ENCODE results near the gene EHMT1. TPM values are rescaled to one million over a fixed set of nuclear protein-coding genes. Genes with fewer than 3 reads are reported as not detected.

The EHMT1 gene
- total and polyA plus RNA-seq, 2 experiments from 2014 or later: 162 to 177 TPM

DNA sequence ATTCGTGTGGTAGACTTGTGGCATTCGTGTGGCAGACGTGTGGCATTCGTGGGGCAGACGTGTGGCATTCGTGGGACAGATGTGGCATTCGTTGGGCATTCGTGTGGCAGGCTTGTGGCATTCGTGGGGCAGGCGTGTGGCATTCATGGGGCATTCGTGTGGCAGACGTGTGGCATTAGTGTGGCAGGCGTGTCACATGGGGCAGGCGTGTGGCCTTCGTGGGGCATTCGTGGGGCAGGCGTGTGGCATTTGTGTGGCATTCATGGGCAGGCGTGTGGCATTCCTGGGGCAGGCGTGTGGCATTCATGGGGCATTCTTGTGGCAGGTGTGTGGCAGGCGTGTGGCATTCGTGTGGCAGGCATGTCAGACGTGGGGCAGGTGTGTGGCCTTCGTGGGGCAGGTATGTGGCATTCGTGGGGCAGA lies 106.0 kb downstream of the EHMT1 start:
- Mint-ChIP-seq H3K4me1 (peaks cover 38% of the 10 kb centered on the region), H3K4me3 (no peak overlapping the region), H3K27ac (peak overlapping the region; percentile 39; the same call in 1 of the 2 replicates), H3K9me3 (peaks cover 24% of the 10 kb centered on the region), H3K27me3 (ENCODE audit: insufficient read depth, low read depth, poor library complexity) (peaks cover 35% of the 10 kb centered on the region), H3K36me3 (ENCODE audit: low read depth) (peaks cover 78% of the 10 kb centered on the region)
- Histone ChIP-seq H3K36me3 (ENCODE audit: insufficient read depth) (peaks cover 15% of the 10 kb centered on the region), H3K27me3 (ENCODE audit: insufficient read depth) (no peaks in the 10 kb centered on the region), H3K9me2 (ENCODE audit: insufficient read depth) (no peaks in the 10 kb centered on the region), H4K20me1 (replicated peaks; ENCODE audit: insufficient read depth) (peaks cover 14% of the 10 kb centered on the region), H3K4me3 (no peak overlapping the region), H3K4me1 (ENCODE audit: insufficient read depth) (peaks cover 7% of the 10 kb centered on the region; the same call in 1 of the 2 replicates), H3F3A (replicated peaks; ENCODE audit: low read depth) (peaks cover 19% of the 10 kb centered on the region), H2AFZ (no peak overlapping the region), H3K79me2 (replicated peaks; ENCODE audit: insufficient read depth) (peaks cover 70% of the 10 kb centered on the region), H3K27ac (ENCODE audit: low read depth) (no peak overlapping the region), H3K4me2 (no peak overlapping the region)
- no peak for TF ChIP-seq STAT1 (IDR thresholded peaks at IDR 0.05; ENCODE audit: unreplicated experiment)
- TF ChIP-seq, protein P1, sequence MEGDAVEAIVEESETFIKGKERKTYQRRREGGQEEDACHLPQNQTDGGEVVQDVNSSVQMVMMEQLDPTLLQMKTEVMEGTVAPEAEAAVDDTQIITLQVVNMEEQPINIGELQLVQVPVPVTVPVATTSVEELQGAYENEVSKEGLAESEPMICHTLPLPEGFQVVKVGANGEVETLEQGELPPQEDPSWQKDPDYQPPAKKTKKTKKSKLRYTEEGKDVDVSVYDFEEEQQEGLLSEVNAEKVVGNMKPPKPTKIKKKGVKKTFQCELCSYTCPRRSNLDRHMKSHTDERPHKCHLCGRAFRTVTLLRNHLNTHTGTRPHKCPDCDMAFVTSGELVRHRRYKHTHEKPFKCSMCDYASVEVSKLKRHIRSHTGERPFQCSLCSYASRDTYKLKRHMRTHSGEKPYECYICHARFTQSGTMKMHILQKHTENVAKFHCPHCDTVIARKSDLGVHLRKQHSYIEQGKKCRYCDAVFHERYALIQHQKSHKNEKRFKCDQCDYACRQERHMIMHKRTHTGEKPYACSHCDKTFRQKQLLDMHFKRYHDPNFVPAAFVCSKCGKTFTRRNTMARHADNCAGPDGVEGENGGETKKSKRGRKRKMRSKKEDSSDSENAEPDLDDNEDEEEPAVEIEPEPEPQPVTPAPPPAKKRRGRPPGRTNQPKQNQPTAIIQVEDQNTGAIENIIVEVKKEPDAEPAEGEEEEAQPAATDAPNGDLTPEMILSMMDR (conservative IDR thresholded peaks at IDR 0.05; ENCODE audit: low read depth in 2 of 2): no peak
- DNase-seq (ENCODE audit: low spot score) (no peak), ATAC-seq (no peak)

DNA sequence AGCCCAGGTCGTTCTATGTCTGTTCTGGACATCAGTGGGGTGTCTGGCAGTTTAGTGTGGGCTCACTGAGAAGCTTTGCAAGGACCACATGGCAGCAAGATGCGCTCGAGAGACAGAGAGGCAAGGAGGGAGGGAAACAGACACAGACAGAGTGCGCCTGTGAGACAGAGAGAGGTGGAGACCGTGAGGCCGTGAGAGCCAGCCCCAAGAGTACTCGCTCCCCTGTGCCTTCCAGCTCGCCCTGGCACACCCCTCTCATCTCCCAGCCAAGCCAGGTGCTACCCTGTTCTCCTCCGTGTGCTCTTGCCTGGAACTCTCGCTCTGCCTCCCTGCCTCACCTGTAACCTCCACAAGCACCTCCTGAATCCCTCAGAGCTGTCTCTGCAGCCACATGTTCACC lies 106.8 kb downstream of the EHMT1 start:
- ATAC-seq (no peak), DNase-seq (ENCODE audit: low spot score) (no peak)
- peaks cover 29% of the 10 kb centered on the region for H3K27me3 Mint-ChIP-seq (ENCODE audit: insufficient read depth, low read depth, poor library complexity)
- peaks cover 79% of the 10 kb centered on the region for H3K36me3 Mint-ChIP-seq (ENCODE audit: low read depth)
- peaks cover 38% of the 10 kb centered on the region for H3K4me1 Mint-ChIP-seq
- peaks cover 77% of the 10 kb centered on the region for H3K79me2 ChIP-seq (replicated peaks; ENCODE audit: insufficient read depth)
- H3F3A ChIP-seq (replicated peaks; ENCODE audit: low read depth): peaks cover 14% of the 10 kb centered on the region
- no peak overlapping the region for H3K4me2 ChIP-seq
- H3K36me3 ChIP-seq (ENCODE audit: insufficient read depth): peaks cover 15% of the 10 kb centered on the region
- H3K4me3 ChIP-seq: no peak overlapping the region
- no peak overlapping the region for H2AFZ ChIP-seq
- H4K20me1 ChIP-seq (replicated peaks; ENCODE audit: insufficient read depth): peaks cover 17% of the 10 kb centered on the region
- peak overlapping the region; percentile 39; the same call in 1 of the 2 replicates for H3K27ac Mint-ChIP-seq
- H3K9me3 Mint-ChIP-seq: peaks cover 19% of the 10 kb centered on the region
- H3K27me3 ChIP-seq (ENCODE audit: insufficient read depth): no peaks in the 10 kb centered on the region
- H3K4me1 ChIP-seq (ENCODE audit: insufficient read depth): peaks cover 7% of the 10 kb centered on the region; the same call in 1 of the 2 replicates
- no peaks in the 10 kb centered on the region for H3K9me2 ChIP-seq (ENCODE audit: insufficient read depth)
- no peak overlapping the region for H3K27ac ChIP-seq (ENCODE audit: low read depth)
- no peak overlapping the region for H3K4me3 Mint-ChIP-seq
- no peak for TF ChIP-seq EZH2phosphoT487 (IDR thresholded peaks at IDR 0.05; ENCODE audit: unreplicated experiment)
- TF ChIP-seq, protein P1 (conservative IDR thresholded peaks at IDR 0.05; ENCODE audit: low read depth in 2 of 2): no peak
- no peak for TF ChIP-seq CREB1 (CRISPR knock-in tag; IDR thresholded peaks at IDR 0.05; ENCODE audit: low read depth)
- TF ChIP-seq, protein P2, sequence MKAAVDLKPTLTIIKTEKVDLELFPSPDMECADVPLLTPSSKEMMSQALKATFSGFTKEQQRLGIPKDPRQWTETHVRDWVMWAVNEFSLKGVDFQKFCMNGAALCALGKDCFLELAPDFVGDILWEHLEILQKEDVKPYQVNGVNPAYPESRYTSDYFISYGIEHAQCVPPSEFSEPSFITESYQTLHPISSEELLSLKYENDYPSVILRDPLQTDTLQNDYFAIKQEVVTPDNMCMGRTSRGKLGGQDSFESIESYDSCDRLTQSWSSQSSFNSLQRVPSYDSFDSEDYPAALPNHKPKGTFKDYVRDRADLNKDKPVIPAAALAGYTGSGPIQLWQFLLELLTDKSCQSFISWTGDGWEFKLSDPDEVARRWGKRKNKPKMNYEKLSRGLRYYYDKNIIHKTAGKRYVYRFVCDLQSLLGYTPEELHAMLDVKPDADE (IDR thresholded peaks at IDR 0.05): no peak
- TF ChIP-seq, protein P3, sequence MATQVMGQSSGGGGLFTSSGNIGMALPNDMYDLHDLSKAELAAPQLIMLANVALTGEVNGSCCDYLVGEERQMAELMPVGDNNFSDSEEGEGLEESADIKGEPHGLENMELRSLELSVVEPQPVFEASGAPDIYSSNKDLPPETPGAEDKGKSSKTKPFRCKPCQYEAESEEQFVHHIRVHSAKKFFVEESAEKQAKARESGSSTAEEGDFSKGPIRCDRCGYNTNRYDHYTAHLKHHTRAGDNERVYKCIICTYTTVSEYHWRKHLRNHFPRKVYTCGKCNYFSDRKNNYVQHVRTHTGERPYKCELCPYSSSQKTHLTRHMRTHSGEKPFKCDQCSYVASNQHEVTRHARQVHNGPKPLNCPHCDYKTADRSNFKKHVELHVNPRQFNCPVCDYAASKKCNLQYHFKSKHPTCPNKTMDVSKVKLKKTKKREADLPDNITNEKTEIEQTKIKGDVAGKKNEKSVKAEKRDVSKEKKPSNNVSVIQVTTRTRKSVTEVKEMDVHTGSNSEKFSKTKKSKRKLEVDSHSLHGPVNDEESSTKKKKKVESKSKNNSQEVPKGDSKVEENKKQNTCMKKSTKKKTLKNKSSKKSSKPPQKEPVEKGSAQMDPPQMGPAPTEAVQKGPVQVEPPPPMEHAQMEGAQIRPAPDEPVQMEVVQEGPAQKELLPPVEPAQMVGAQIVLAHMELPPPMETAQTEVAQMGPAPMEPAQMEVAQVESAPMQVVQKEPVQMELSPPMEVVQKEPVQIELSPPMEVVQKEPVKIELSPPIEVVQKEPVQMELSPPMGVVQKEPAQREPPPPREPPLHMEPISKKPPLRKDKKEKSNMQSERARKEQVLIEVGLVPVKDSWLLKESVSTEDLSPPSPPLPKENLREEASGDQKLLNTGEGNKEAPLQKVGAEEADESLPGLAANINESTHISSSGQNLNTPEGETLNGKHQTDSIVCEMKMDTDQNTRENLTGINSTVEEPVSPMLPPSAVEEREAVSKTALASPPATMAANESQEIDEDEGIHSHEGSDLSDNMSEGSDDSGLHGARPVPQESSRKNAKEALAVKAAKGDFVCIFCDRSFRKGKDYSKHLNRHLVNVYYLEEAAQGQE (IDR thresholded peaks at IDR 0.05; ENCODE audit: unreplicated experiment): no peak
- no peak for TF ChIP-seq POLR2AphosphoS5 (IDR thresholded peaks at IDR 0.05; ENCODE audit: low read depth)
- TF ChIP-seq NANOG (IDR thresholded peaks at IDR 0.05; ENCODE audit: borderline replicate concordance): no peak
- no peak for TF ChIP-seq STAT1 (IDR thresholded peaks at IDR 0.05; ENCODE audit: unreplicated experiment)
- TF ChIP-seq JUNB (IDR thresholded peaks at IDR 0.05; ENCODE audit: unreplicated experiment): no peak
- TF ChIP-seq ZNF114 (CRISPR knock-in tag; IDR thresholded peaks at IDR 0.05): no peak
- TF ChIP-seq ZNF331 (CRISPR knock-in tag; IDR thresholded peaks at IDR 0.05; ENCODE audit: low read depth): no peak
- no peak for TF ChIP-seq EZH2 (IDR thresholded peaks at IDR 0.05; ENCODE audit: low read depth, unreplicated experiment)
